Measurements from ENCODE around the gene SLC47A2. TPM values are rescaled to one million over a fixed set of nuclear protein-coding genes. Genes with fewer than 3 reads are reported as not detected.
A peak's percentile ranks its signal among the peaks of the same experiment; 100 is the strongest.

Gene SLC47A2
- total and polyA plus RNA-seq, 2 of the 13 experiments (the other 11 are each of a cell fraction or from before 2014, with no cell fraction given): 0.04 TPM; not detected in 1

DNA sequence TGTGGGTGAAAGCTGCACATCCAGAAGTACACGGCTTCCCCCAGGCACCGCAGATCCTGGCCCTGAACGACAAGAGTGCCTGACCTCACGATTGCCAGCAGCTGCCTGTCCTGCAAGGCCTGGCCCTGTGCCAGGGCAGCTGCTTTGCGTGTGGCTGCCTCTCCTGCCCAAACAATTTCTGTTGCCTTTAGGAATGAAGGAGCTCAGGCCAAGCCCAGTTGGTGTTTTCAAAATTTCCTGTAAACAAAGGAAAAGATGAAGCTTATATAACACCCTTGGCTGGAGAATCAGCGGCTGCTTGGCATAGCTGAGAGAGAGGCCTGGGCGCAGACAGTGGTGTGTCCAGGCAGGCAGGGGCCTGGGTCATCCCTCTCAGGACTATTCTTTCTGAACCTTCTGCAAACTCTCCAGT, 11.7 kb upstream of the SLC47A2 start (continued):
- TF ChIP-seq TARDBP (CRISPR knock-in tag; IDR thresholded peaks at IDR 0.05) (peak; percentile 65; the same call in 1 of the 2 replicates), ELF4 (CRISPR knock-in tag; IDR thresholded peaks at IDR 0.05; ENCODE audit: borderline replicate concordance) (no peak), ZC3H4 (CRISPR knock-in tag; IDR thresholded peaks at IDR 0.05; ENCODE audit: borderline replicate concordance) (no peak), POGK (CRISPR knock-in tag; conservative IDR thresholded peaks at IDR 0.05) (0 out of 2 replicates have a peak, but pooled peaks have one; percentile 31), ZFP90 (CRISPR knock-in tag; IDR thresholded peaks at IDR 0.05; ENCODE audit: borderline replicate concordance) (0 out of 2 replicates have a peak, but pooled peaks have one; percentile 34), KDM3A (CRISPR knock-in tag; IDR thresholded peaks at IDR 0.05; ENCODE audit: low read depth) (no peak), BCL6 (CRISPR knock-in tag; IDR thresholded peaks at IDR 0.05) (0 out of 2 replicates have a peak, but pooled peaks have one; percentile 14), ZSCAN21 (CRISPR knock-in tag; IDR thresholded peaks at IDR 0.05; ENCODE audit: borderline replicate concordance) (no peak), ZFP62 (CRISPR knock-in tag; IDR thresholded peaks at IDR 0.05) (no peak), ZNF546 (CRISPR knock-in tag; conservative IDR thresholded peaks at IDR 0.05) (no peak), DPF2 (CRISPR knock-in tag; IDR thresholded peaks at IDR 0.05; ENCODE audit: borderline replicate concordance, low read depth) (no peak), CAMTA2 (CRISPR knock-in tag; IDR thresholded peaks at IDR 0.05; ENCODE audit: borderline replicate concordance) (no peak), HNF4A (CRISPR knock-in tag; IDR thresholded peaks at IDR 0.05) (0 out of 2 replicates have a peak, but pooled peaks have one; percentile 10), ZNF343 (CRISPR knock-in tag; IDR thresholded peaks at IDR 0.05) (no peak), ZBTB38 (CRISPR knock-in tag; IDR thresholded peaks at IDR 0.05) (no peak), ZNF563 (CRISPR knock-in tag; IDR thresholded peaks at IDR 0.05) (no peak), ZFX (CRISPR knock-in tag; IDR thresholded peaks at IDR 0.05; ENCODE audit: low read depth) (peak; percentile 56), CTCF (CRISPR knock-in tag; IDR thresholded peaks at IDR 0.05) (0 out of 2 replicates have a peak, but pooled peaks have one; percentile 1), GATA4 (IDR thresholded peaks at IDR 0.05; ENCODE audit: borderline replicate concordance, low read depth) (no peak), ZNF263 (CRISPR knock-in tag; IDR thresholded peaks at IDR 0.05) (peak; percentile 35; the same call in 1 of the 2 replicates), ZMYM2 (CRISPR knock-in tag; IDR thresholded peaks at IDR 0.05) (no peak), NCOA1 (CRISPR knock-in tag; IDR thresholded peaks at IDR 0.05) (no peak), HMG20B (CRISPR knock-in tag; conservative IDR thresholded peaks at IDR 0.05) (no peak), HNRNPL (IDR thresholded peaks at IDR 0.05; ENCODE audit: low read depth, low read length) (0 out of 2 replicates have a peak, but pooled peaks have one; percentile 57), ZNF510 (CRISPR knock-in tag; IDR thresholded peaks at IDR 0.05; ENCODE audit: low read depth) (no peak)
- TF ChIP-seq, protein P1, sequence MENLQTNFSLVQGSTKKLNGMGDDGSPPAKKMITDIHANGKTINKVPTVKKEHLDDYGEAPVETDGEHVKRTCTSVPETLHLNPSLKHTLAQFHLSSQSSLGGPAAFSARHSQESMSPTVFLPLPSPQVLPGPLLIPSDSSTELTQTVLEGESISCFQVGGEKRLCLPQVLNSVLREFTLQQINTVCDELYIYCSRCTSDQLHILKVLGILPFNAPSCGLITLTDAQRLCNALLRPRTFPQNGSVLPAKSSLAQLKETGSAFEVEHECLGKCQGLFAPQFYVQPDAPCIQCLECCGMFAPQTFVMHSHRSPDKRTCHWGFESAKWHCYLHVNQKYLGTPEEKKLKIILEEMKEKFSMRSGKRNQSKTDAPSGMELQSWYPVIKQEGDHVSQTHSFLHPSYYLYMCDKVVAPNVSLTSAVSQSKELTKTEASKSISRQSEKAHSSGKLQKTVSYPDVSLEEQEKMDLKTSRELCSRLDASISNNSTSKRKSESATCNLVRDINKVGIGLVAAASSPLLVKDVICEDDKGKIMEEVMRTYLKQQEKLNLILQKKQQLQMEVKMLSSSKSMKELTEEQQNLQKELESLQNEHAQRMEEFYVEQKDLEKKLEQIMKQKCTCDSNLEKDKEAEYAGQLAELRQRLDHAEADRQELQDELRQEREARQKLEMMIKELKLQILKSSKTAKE (CRISPR knock-in tag; IDR thresholded peaks at IDR 0.05; ENCODE audit: borderline replicate concordance): no peak
